Measurements from ENCODE around the gene SMCO4.
A peak's percentile ranks its signal among the peaks of the same experiment; 100 is the strongest.

The SMCO4 gene

GRCh38 chr11:93498641-93499040 is 44.5 kb downstream of the SMCO4 start:
- DNase-seq = peak; percentile 83

GRCh38 chr11:93498161-93498560 is 45.0 kb downstream of the SMCO4 start:
- no peak for DNase-seq

- no peak for DNase-seq
Observed at GRCh38 chr11:93497596-93497995, 45.6 kb downstream of the SMCO4 start.

GRCh38 chr11:93494357-93494756 is 48.8 kb downstream of the SMCO4 start:
- DNase-seq = no peak

- DNase-seq = no peak
Observed at GRCh38 chr11:93493252-93493897, 49.8 kb downstream of the SMCO4 start.

GRCh38 chr11:93492464-93493251 is 50.5 kb downstream of the SMCO4 start:
- DNase-seq = no peak

- DNase-seq = no peak
Observed at GRCh38 chr11:93491973-93492372, 51.2 kb downstream of the SMCO4 start.

- DNase-seq = no peak
Observed at GRCh38 chr11:93490996-93491618, 52.1 kb downstream of the SMCO4 start.

GRCh38 chr11:93489841-93490240 is 53.4 kb downstream of the SMCO4 start:
- no peak for DNase-seq

GRCh38 chr11:93487032-93487483 is 56.1 kb downstream of the SMCO4 start:
- no peak for DNase-seq

GRCh38 chr11:93485983-93486382 is 57.2 kb downstream of the SMCO4 start:
- DNase-seq = no peak

- DNase-seq = peak; percentile 31
Observed at GRCh38 chr11:93484716-93485115, 58.5 kb downstream of the SMCO4 start.

GRCh38 chr11:93482556-93482955 is 60.6 kb downstream of the SMCO4 start:
- no peak for DNase-seq

- DNase-seq = no peak
Observed at GRCh38 chr11:93481696-93482095, 61.5 kb downstream of the SMCO4 start.

- DNase-seq = no peak
Observed at GRCh38 chr11:93481279-93481678, 61.9 kb downstream of the SMCO4 start.

- DNase-seq = no peak
Observed at GRCh38 chr11:93480756-93481155, 62.4 kb downstream of the SMCO4 start.

- no peak for DNase-seq
Observed at GRCh38 chr11:93480256-93480655, 62.9 kb downstream of the SMCO4 start.

- DNase-seq = no peak
Observed at GRCh38 chr11:93478841-93479240, 64.3 kb downstream of the SMCO4 start.

GRCh38 chr11:93477684-93478234 is 65.4 kb downstream of the SMCO4 start:
- DNase-seq = peak; percentile 6

GRCh38 chr11:93476796-93477195 is 66.4 kb downstream of the SMCO4 start:
- peak; percentile 79 for DNase-seq

- no peak for DNase-seq
Observed at GRCh38 chr11:93474123-93474522, 69.1 kb downstream of the SMCO4 start.

- DNase-seq = no peak
Observed at GRCh38 chr11:93468290-93468689, 74.9 kb downstream of the SMCO4 start.

GRCh38 chr11:93467054-93467453 is 76.1 kb downstream of the SMCO4 start:
- no peak for DNase-seq
